H1 (cell line): Measurements from ENCODE around the gene SCG5. TPM values are rescaled to one million over a fixed set of nuclear protein-coding genes. Genes with fewer than 3 reads are reported as not detected.

Experiments
- CTCF ChIA-PET: fragments of 300-600 bp; sonication (Branson Sonifier 250); formaldehyde crosslinking; loops from one replicate; lab custom pipeline; 2021; ENCODE audit not compliant: partially characterized antibody; lab: Charles Lee
- POLR2A ChIA-PET: fragments of 300-600 bp; sonication (Branson Sonifier 250); formaldehyde crosslinking; loops from one replicate; lab custom pipeline; 2021; ENCODE audit warnings: inconsistent platforms; ENCODE audit not compliant: partially characterized antibody; lab: Charles Lee
- DNase-seq, 2 experiments: peaks; one replicate each; pipeline versions ENCODE4 v3.0.0 to v3.0.0-alpha.2; 2010 to 2022; ENCODE audit warnings: low spot score in 2 of 2, low read depth in 1 of 2, mixed read lengths in 1 of 2
- FAIRE-seq: peaks from 2 replicates; lab custom pipeline; 2011; peaks lifted over from hg19 to GRCh38; lab: Jason Lieb, UNC
- H2AFZ ChIP-seq: 2 replicates; pipeline ENCODE4 v1.8.1; 2012; ENCODE audit warnings: low read length, inconsistent platforms
- H2AK5ac ChIP-seq: 2 replicates; pipeline ENCODE4 v1.6.1; 2013; ENCODE audit warnings: low read depth, low read length
- H2BK120ac ChIP-seq: replicated peaks from 2 replicates; pipeline ENCODE3; 2013; ENCODE audit warnings: low read depth, low read length, inconsistent platforms
- H2BK12ac ChIP-seq: 2 replicates; pipeline ENCODE4 v1.6.1; 2013; ENCODE audit warnings: low read depth, low read length
- H2BK15ac ChIP-seq: 2 replicates; pipeline ENCODE4 v1.6.1; 2013; ENCODE audit warnings: low read length
- H2BK20ac ChIP-seq: 2 replicates; pipeline ENCODE4 v1.6.1; 2013; ENCODE audit warnings: low read length
- H2BK5ac ChIP-seq: 2 replicates; pipeline ENCODE4 v1.6.1; 2013; ENCODE audit warnings: low read depth, low read length
- H3K14ac ChIP-seq: 2 replicates; pipeline ENCODE4 v1.6.1; 2013; ENCODE audit warnings: inconsistent platforms; ENCODE audit not compliant: insufficient read length
- H3K18ac ChIP-seq: 2 replicates; pipeline ENCODE4 v1.6.1; 2013; ENCODE audit warnings: low read length; ENCODE audit errors: extremely low read depth
- H3K23ac ChIP-seq: 2 replicates; pipeline ENCODE4 v1.6.1; 2013; ENCODE audit warnings: inconsistent platforms; ENCODE audit not compliant: insufficient read length
- H3K23me2 ChIP-seq: 2 replicates; pipeline ENCODE4 v1.6.1; 2013; ENCODE audit warnings: low read depth, low read length
- H3K27ac ChIP-seq: 2 replicates; pipeline ENCODE4 v1.6.1; 2011; ENCODE audit warnings: low read depth, low read length, inconsistent platforms
- H3K27me3 ChIP-seq, 4 experiments: replicated peaks in 1 of 4; 1 replicate in 1 of 4; 2 replicates in 3 of 4; pipeline versions ENCODE4 v1.6.1 to v1.8.1; 2011 to 2013; ENCODE audit warnings: low read length in 3 of 4, mild to moderate bottlenecking in 3 of 4, inconsistent platforms in 2 of 4, mixed read lengths in 2 of 4, moderate library complexity in 1 of 4; ENCODE audit not compliant: control insufficient read depth in 3 of 4, insufficient read depth in 3 of 4; ENCODE audit errors: extremely low read depth in 1 of 4
- H3K36me3 ChIP-seq, 4 experiments: 2 replicates each; pipeline versions ENCODE4 v1.6.1 to v1.8.1; 2011 to 2013; ENCODE audit warnings: mild to moderate bottlenecking in 4 of 4, low read length in 3 of 4, moderate library complexity in 2 of 4, control low read depth in 1 of 4, inconsistent platforms in 1 of 4; ENCODE audit not compliant: insufficient read depth in 4 of 4, control insufficient read depth in 2 of 4
- H3K4ac ChIP-seq: replicated peaks from 2 replicates; pipeline ENCODE3; 2013; ENCODE audit warnings: low read length, low read depth, mixed read lengths, inconsistent platforms; ENCODE audit not compliant: insufficient read length
- H3K4me1 ChIP-seq, 4 experiments: replicated peaks in 1 of 4; 1 replicate in 1 of 4; 2 replicates in 3 of 4; pipeline versions ENCODE4 v1.6.1 to v1.8.1; 2011 to 2013; ENCODE audit warnings: low read length in 3 of 4, inconsistent platforms in 2 of 4, mixed read lengths in 1 of 4; ENCODE audit not compliant: insufficient read depth in 4 of 4, control insufficient read depth in 3 of 4
- H3K4me2 ChIP-seq, 2 experiments: 2 replicates each; pipeline versions ENCODE4 v1.6.1 to v1.8.1; 2011 to 2013; ENCODE audit warnings: low read depth in 2 of 2, low read length in 2 of 2, control low read depth in 1 of 2, inconsistent platforms in 1 of 2, mild to moderate bottlenecking in 1 of 2; ENCODE audit not compliant: insufficient read depth in 1 of 2
- H3K4me3 ChIP-seq, 4 experiments: fragments of 200-600, 300-600 bp in 1 of 4; sonication (generic), shearing (Covaris generic), sonication (Bioruptor Twin) in 1 of 4; 2 replicates each; pipeline versions ENCODE4 v1.5.1 to v1.8.1; 2011 to 2016; ENCODE audit warnings: low read length in 4 of 4, low read depth in 3 of 4, control low read depth in 2 of 4, inconsistent platforms in 2 of 4, mild to moderate bottlenecking in 2 of 4, mixed read lengths in 1 of 4, moderate library complexity in 1 of 4; ENCODE audit not compliant: insufficient read depth in 2 of 4; ENCODE audit errors: extremely low read depth in 1 of 4
- H3K56ac ChIP-seq: replicated peaks from 2 replicates; pipeline ENCODE3; 2013; ENCODE audit warnings: low read depth, mild to moderate bottlenecking, mixed read lengths, low read length, inconsistent platforms; ENCODE audit not compliant: insufficient read length
- H3K79me1 ChIP-seq: 2 replicates; pipeline ENCODE4 v1.6.1; 2013; ENCODE audit warnings: low read depth, low read length, control low read depth
- H3K79me2 ChIP-seq, 2 experiments: 2 replicates each; pipeline versions ENCODE4 v1.6.1 to v1.8.1; 2012 to 2013; ENCODE audit warnings: low read length in 2 of 2, mild to moderate bottlenecking in 2 of 2, inconsistent platforms in 1 of 2; ENCODE audit not compliant: insufficient read depth in 2 of 2, control insufficient read depth in 1 of 2
- H3K9ac ChIP-seq, 4 experiments: replicated peaks in 1 of 4; 1 replicate in 1 of 4; 2 replicates in 3 of 4; pipeline versions ENCODE4 v1.6.1 to v1.8.1; 2011 to 2013; ENCODE audit warnings: low read depth in 3 of 4, low read length in 3 of 4, control low read depth in 2 of 4, mild to moderate bottlenecking in 2 of 4, moderate library complexity in 2 of 4, inconsistent platforms in 1 of 4; ENCODE audit errors: extremely low read depth in 1 of 4
- H3K9me3 ChIP-seq, 2 experiments: 2 replicates each; pipeline versions ENCODE4 v1.6.1 to v1.8.1; 2012 to 2013; ENCODE audit warnings: mild to moderate bottlenecking in 2 of 2, moderate library complexity in 2 of 2, control low read depth in 1 of 2, inconsistent platforms in 1 of 2, low read depth in 1 of 2, low read length in 1 of 2, mixed read lengths in 1 of 2; ENCODE audit not compliant: insufficient read depth in 2 of 2
- H4K20me1 ChIP-seq, 2 experiments: replicated peaks in 1 of 2; 2 replicates each; pipeline versions ENCODE3 to v1.8.1; 2011 to 2013; ENCODE audit warnings: inconsistent platforms in 2 of 2, low read length in 2 of 2, mild to moderate bottlenecking in 1 of 2; ENCODE audit not compliant: insufficient read depth in 2 of 2, control insufficient read depth in 1 of 2
- H4K5ac ChIP-seq: 2 replicates; pipeline ENCODE4 v1.6.1; 2013; ENCODE audit warnings: low read length, low read depth, mixed read lengths, inconsistent platforms; ENCODE audit not compliant: insufficient read length
- H4K8ac ChIP-seq: 2 replicates; pipeline ENCODE4 v1.8.0; 2013; ENCODE audit warnings: mild to moderate bottlenecking, moderate library complexity, low read length, inconsistent platforms; ENCODE audit not compliant: insufficient read depth; ENCODE audit errors: extremely low read depth
- H4K91ac ChIP-seq: replicated peaks from 2 replicates; pipeline ENCODE3; 2013; ENCODE audit warnings: low read length, mixed read lengths, inconsistent platforms; ENCODE audit not compliant: insufficient read length
- BACH1 ChIP-seq: IDR thresholded peaks from 2 replicates; pipeline ENCODE4 v1.6.1; 2012; ENCODE audit warnings: low read length, improper control_type of control experiment
- CBX5 ChIP-seq: fragments of 300-800, 300-1000 bp; sonication (generic); IDR thresholded peaks from 2 replicates; pipeline ENCODE4 v1.7.1; 2016; ENCODE audit warnings: antibody characterized with exemption, low read length, low read depth
- CHD2 ChIP-seq: IDR thresholded peaks from 2 replicates; pipeline ENCODE4 v1.6.1; 2012; ENCODE audit warnings: low read length, improper control_type of control experiment
- CREB1 ChIP-seq: IDR thresholded peaks from 2 replicates; pipeline ENCODE4 v1.6.1; 2012; ENCODE audit warnings: inconsistent platforms
- CTBP2 ChIP-seq: IDR thresholded peaks from 2 replicates; pipeline ENCODE4 v1.7.0; 2011; ENCODE audit warnings: borderline replicate concordance, mild to moderate bottlenecking, moderate library complexity, mixed read lengths, low read length; ENCODE audit not compliant: insufficient read depth, insufficient read length
- KDM1A ChIP-seq: fragments of 200-600, 300-600 bp; sonication (generic); IDR thresholded peaks from 2 replicates; pipeline ENCODE4 v1.7.1; 2016; ENCODE audit warnings: mild to moderate bottlenecking, low read length, borderline replicate concordance
- RAD21 ChIP-seq, 2 experiments: IDR thresholded peaks in 1 of 2; conservative IDR thresholded peaks in 1 of 2; 2 replicates each; pipeline ENCODE4 v1.6.1; 2011; ENCODE audit warnings: low read depth in 2 of 2, low read length in 2 of 2, improper control_type of control experiment in 1 of 2, inconsistent platforms in 1 of 2, mild to moderate bottlenecking in 1 of 2, moderate library complexity in 1 of 2
- RFX5 ChIP-seq: IDR thresholded peaks from 2 replicates; pipeline ENCODE4 v1.6.1; 2011; ENCODE audit warnings: low read depth, low read length, improper control_type of control experiment, borderline replicate concordance
- SIX5 ChIP-seq: IDR thresholded peaks from 2 replicates; pipeline ENCODE4 v1.6.1; 2011; ENCODE audit warnings: mild to moderate bottlenecking, low read depth, low read length
- SP4 ChIP-seq: IDR thresholded peaks from 2 replicates; pipeline ENCODE4 v1.6.1; 2012; ENCODE audit warnings: low read length, inconsistent platforms
- TAF7 ChIP-seq: optimal IDR thresholded peaks from 2 replicates; pipeline ENCODE3; 2011; ENCODE audit warnings: low read depth, mild to moderate bottlenecking, inconsistent platforms, low read length, moderate library complexity, borderline replicate concordance
- WGBS, 2 experiments: shearing (Covaris generic) in 1 of 2; methylation state at CpG; one replicate each; pipeline versions ENCODE4 v1.1.6 to v1.1.7; 2013 to 2015; ENCODE audit warnings: low lambda C conversion rate in 2 of 2, mixed read lengths in 2 of 2, inconsistent platforms in 1 of 2, low coverage in 1 of 2, missing lambda C conversion rate in 1 of 2; ENCODE audit not compliant: insufficient replicate concordance in 2 of 2, insufficient coverage in 1 of 2, insufficient read length in 1 of 2; ENCODE audit errors: extremely low coverage in 1 of 2, missing lambda C conversion rate in 1 of 2; 5-methylcytosine and 5-hydroxymethylcytosine counted together
- polyA plus RNA-seq, 7 experiments: library from polyadenylated mRNA; depleted of rRNA in 3 of 7; stranded (reverse) in 5 of 7; unstranded in 2 of 7; fragments of >200 nt in 5 of 7; fragments of 200-250 nt in 2 of 7; gene quantifications; 1 replicate in 5 of 7; 2 replicates in 1 of 7; 4 replicates in 1 of 7; pipeline versions ENCODE4 v1.2.1 to v1.2.3, GENCODE V29; 2011 to 2013; ENCODE audit warnings: missing spikeins in 2 of 7, mixed read lengths in 2 of 7
- total RNA-seq: library from RNA; stranded (reverse); fragmentation: NEBNext Ultra II Directional; extraction: Animal tissue kit (Norgen Biotek cat#: 25700); gene quantifications from 2 replicates; pipeline ENCODE4 v1.2.1, GENCODE V29; 2021

The SCG5 gene
- total and polyA plus RNA-seq, 2 of the 8 experiments (the other 6 are each of a cell fraction or from before 2014, with no cell fraction given) = 18.7 to 19.9 TPM

DNA sequence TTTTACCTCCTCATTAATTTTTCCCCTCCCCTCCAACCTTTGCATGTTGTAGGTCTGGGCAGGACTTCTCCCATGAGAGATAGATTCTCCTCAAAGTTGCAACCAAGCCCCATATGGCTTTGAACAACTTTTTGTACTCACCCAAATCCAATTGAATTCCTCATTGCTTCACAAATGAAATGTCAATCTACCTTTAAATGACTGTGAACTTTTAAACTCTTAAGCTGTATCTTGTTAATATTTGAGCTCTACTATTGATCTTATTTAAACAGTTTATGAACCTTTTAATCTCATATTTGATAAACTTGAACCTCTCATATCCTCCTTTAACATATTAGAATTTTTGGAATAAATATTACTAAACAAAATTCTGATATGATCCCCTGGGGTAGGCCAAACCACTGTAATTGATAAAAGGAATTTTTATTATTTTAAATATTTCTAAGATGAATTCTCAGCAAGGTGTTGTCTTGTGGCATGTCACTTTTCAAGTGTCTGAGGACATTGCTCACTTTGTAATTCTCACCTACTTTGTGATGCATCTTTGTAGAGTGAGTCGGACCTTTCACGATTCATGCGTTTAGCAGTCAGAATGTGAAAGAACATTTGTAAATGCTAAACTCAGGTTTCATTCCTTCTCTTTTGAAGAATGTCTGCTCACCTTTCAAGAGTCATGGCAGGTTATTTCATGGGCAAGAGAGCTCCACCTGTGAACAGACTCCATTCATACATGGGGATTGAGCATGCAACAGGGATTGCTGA, 52.9 kb downstream of the SCG5 start:
- Histone ChIP-seq H3K36me3 (no peaks in the 10 kb centered on the region), H3K27ac (no peak overlapping the region), H4K8ac (no peak overlapping the region), H3K23me2 (no peaks in the 10 kb centered on the region), H2BK12ac (no peak overlapping the region), H3K9me3 (no peaks in the 10 kb centered on the region), H4K91ac (no peak overlapping the region), H3K9ac (no peak overlapping the region), H4K5ac (no peak overlapping the region), H3K4me3 (no peak overlapping the region), H3K4ac (no peak overlapping the region), H3K18ac (no peak overlapping the region), H3K27me3 (no peaks in the 10 kb centered on the region), H2BK15ac (no peak overlapping the region), H2AFZ (no peak overlapping the region), H3K14ac (no peak overlapping the region), H3K79me1 (no peaks in the 10 kb centered on the region), H2BK5ac (no peak overlapping the region), H2BK120ac (no peak overlapping the region), H3K56ac (no peak overlapping the region), H4K20me1 (no peaks in the 10 kb centered on the region), H3K4me2 (no peak overlapping the region), H2AK5ac (no peak overlapping the region), H2BK20ac (no peak overlapping the region), H3K79me2 (no peaks in the 10 kb centered on the region), H3K23ac (no peak overlapping the region), H3K4me1 (no peaks in the 10 kb centered on the region; a peak in 1 of 7 replicates)
- WGBS, 2 experiments = 86% methylated on average over 3 of the region's 3 CpGs; no CpG with 5 or more reads in 1 of the 2 experiments
- no peak for DNase-seq
- ChIA-PET CTCF (interaction anchor here (0.6 to 1.5 kb wide), 4 partner anchors 9 to 300 kb away, joined by 3 to 4 read pairs (median 3); no protein-coding TSS in a partner anchor), POLR2A (interaction anchor here (1.0 kb wide), 1 partner anchor 242 kb away, joined by 3 read pairs; no protein-coding TSS in a partner anchor)
- FAIRE-seq = no peak
- no peak for TF ChIP-seq CREB1
- no peak for TF ChIP-seq BACH1
- no peak for TF ChIP-seq CHD2
- TF ChIP-seq RAD21 (IDR thresholded peaks at IDR 0.05 in 1 of 2, conservative IDR thresholded peaks at IDR 0.05 in 1 of 2; ENCODE audit: low read depth in 2 of 2, low read length in 2 of 2) = no peak
- no peak for TF ChIP-seq CTBP2
- TF ChIP-seq KDM1A = no peak
- no peak for TF ChIP-seq TAF7
- TF ChIP-seq CBX5 = no peak
- TF ChIP-seq SIX5 = no peak
- no peak for TF ChIP-seq RFX5
- no peak for TF ChIP-seq SP4
